Measurements from ENCODE around the gene SNX9.
"Not testable (repeated sequence)": the region's sequence is repeated elsewhere in the genome, so short reads cannot be mapped to it uniquely, and the experiment has no call there.

Gene SNX9

GRCh38 chr6:157891544-157892362 lies 68.7 kb downstream of the SNX9 start:
- no peak for TF ChIP-seq ZNF274 (IDR thresholded peaks at IDR 0.05; ENCODE audit: low read depth, low read length)
- H3K4me3 ChIP-seq (ENCODE audit: low read length), result no peak overlapping the region

GRCh38 chr6:157892363-157892877 lies 69.4 kb downstream of the SNX9 start:
- no peak for TF ChIP-seq ZNF274 (IDR thresholded peaks at IDR 0.05; ENCODE audit: low read depth, low read length)
- H3K4me3 ChIP-seq (ENCODE audit: low read length), result no peak overlapping the region

DNA sequence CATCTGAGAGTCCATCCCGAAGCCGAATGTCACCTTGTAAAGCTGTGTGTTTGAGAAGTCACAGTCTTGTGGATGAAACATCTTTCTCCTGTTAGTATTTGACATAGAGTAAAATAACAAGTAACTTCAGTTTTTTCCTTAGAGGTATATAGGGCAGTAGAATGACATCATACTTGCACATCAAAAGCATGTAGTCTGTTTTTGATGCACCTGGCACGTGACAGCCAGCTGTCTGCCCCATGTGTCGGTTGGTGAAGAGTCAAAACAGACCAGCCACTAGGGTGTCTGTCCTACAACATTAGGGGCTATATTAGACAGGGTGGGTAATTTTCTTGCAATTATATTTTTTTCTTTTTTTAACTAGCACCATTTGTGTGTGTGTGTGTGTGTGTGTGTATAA lies 70.2 kb downstream of the SNX9 start:
- no peak for TF ChIP-seq ZNF274 (IDR thresholded peaks at IDR 0.05; ENCODE audit: low read depth, low read length)
- no peak overlapping the region for H3K4me3 ChIP-seq (ENCODE audit: low read length)

- TF ChIP-seq ZNF274 (IDR thresholded peaks at IDR 0.05; ENCODE audit: low read depth, low read length), result no peak
- no peak overlapping the region for H3K4me3 ChIP-seq (ENCODE audit: low read length)
Measured at GRCh38 chr6:157895585-157895984, 72.5 kb downstream of the SNX9 start.

DNA sequence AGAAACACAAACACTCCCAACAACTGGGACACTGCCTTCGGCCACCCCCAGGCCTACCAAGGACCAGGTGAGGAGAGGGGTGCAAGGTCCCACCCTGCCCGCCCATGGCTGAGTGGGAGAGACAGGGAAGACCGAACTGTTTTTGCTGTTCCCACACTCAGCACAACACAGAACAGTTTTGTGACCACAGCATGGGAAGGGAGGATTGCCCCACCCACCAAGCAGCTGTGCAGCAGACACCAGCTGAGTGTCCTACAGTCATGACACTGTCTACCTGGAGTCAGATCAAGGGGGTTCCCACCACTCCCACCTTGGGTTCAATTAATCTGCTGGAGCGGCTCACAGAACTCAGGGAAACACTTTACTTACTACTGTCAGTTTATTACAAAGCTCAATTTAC lies 73.9 kb downstream of the SNX9 start:
- no peak for TF ChIP-seq ZNF274 (IDR thresholded peaks at IDR 0.05; ENCODE audit: low read depth, low read length)
- H3K4me3 ChIP-seq (ENCODE audit: low read length), result no peak overlapping the region

GRCh38 chr6:157898169-157898568 lies 75.1 kb downstream of the SNX9 start:
- H3K4me3 ChIP-seq (ENCODE audit: low read length), result no peak overlapping the region
- no peak for TF ChIP-seq ZNF274 (IDR thresholded peaks at IDR 0.05; ENCODE audit: low read depth, low read length)

DNA sequence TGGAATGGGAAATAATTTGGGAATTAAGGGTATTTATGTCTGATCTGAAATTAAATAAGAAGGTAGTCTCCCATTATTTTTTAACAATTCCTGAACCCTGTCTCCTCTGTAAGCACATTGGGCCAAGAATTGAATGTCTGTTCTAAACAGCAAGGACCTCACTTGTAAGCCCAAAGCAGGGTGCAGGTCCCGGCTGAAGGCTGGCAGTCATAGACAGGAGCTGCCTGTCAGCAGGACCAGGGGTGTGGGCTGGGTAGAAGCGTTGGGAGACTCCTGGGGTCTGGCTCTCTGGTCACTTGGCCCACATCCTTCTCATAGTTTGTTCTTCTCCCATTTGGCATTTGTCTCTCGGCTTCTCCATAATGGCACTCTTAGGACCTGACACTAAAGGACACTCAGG lies 75.6 kb downstream of the SNX9 start:
- no peak for TF ChIP-seq ZNF274 (IDR thresholded peaks at IDR 0.05; ENCODE audit: low read depth, low read length)
- no peak overlapping the region for H3K4me3 ChIP-seq (ENCODE audit: low read length)

DNA sequence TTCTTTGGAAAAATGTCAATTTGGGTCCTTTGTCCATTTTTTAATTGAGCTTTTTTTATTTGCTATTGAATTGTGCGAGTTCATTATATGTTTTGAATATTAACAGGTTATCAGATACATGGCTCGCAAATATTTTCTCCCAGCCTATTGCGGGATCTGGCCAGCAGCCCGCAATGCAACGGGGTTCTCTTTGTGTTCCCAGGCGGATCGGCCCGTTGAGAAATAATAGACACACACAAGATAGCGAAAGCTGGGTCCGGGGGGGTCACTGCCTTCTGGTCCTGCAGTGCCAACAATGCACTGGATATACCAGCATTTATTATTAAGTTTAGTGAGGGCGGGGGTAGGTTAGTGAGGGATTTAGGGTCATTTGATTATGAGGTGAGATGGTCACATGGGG lies 77.2 kb downstream of the SNX9 start:
- not testable (repeated sequence) for H3K4me3 ChIP-seq (ENCODE audit: low read length)

DNA sequence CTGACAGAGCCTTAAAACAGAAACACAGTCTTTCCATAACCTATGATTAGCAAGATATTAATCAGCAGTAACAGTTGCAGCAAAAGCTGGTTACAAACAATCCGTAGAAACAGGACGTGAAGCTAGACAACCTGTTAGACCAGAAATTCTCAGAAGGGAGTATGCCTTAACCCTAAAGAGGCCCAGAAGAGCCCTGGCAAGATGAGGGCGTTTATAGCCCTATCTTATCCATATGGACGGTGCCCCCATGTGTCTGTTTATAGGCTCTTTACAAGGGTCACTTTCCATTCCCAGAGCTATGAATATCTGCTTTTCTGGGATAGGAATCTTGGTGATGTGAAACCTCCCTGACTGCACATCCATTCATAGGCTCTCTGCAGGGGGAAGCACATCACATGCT lies 77.7 kb downstream of the SNX9 start:
- H3K4me3 ChIP-seq (ENCODE audit: low read length), result not testable (repeated sequence)

DNA sequence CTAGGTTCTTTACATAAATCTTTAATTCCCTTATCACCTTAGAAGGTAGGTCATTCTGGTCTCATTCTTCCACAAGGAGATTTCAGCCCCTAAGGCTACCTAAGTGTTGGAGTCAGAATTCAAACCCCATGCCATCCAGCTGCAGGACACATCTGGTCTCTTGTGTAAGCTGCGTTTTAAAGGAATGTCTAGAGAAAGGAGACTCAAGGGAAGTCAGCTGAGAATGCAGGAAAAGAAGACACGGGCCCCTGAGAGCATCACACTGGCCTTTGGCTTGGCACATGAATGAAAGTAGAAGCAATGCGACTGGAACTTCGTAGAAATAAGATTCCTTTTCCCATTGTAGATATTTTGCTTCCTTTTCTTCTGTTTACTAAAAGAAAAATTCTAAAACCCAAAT lies 82.0 kb downstream of the SNX9 start:
- H3K4me3 ChIP-seq (ENCODE audit: low read length), result no peak overlapping the region
- TF ChIP-seq ZNF274 (IDR thresholded peaks at IDR 0.05; ENCODE audit: low read depth, low read length), result no peak

DNA sequence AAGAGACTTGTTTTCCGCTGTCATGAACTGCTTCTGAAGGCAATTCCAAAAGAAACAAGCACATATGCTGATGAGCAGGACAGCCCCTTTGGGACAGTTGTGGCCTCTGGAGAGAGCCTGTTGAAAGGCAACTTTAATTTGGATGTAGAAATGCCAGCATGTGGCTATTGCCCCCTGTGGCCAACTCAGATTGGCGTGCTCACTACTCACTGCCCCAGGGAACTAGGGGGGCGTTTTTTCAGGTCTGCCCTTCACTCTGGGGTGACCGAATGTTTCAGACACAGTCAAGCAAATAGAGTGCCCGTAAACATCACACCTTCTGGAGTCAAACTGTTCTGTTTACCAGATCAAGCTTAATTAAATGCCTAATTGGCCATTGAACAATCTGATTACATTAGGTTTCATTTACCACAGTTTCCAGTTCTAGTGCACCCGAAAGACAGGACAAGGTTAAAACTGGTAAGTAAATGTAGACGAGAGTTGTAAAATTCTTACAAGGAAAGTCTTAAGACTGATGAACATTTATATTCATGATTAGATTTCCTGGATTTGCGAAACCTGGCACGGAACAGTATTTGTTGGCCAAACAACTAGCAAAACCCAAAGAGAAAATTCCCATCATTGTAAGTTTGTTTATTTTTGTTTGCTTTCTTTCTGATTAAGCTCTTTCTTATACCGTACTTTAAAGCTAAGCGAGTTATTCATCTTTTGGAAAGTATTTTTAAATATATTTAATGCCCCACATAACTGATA lies 82.7 kb downstream of the SNX9 start:
- no peak overlapping the region for H3K4me3 ChIP-seq (ENCODE audit: low read length)
- no peak for TF ChIP-seq ZNF274 (IDR thresholded peaks at IDR 0.05; ENCODE audit: low read depth, low read length)

DNA sequence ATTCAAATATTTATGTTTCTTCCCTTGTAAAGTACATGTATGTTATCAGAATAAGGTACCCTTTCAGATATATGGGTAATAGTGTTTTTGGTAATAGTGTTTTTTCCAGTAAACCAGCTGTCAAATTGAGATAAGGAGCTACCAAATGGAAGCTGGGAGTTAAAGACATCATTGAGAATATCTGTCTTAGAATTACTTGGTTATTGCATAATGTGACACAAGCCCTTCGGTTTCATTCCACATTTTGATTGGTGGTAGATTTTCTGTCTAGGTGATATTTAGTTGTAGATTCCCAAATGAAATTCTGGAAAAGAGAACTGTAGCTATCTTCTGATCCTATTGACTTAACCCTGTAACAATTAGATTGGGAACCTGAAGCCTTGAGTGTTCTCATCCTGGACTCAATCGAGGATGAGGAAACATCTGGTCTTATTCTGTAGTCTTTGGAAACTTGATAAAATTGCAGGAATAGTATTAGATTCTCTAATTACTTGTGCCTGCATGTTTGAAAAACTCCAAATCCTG lies 83.6 kb downstream of the SNX9 start:
- no peak for TF ChIP-seq ZNF274 (IDR thresholded peaks at IDR 0.05; ENCODE audit: low read depth, low read length)
- H3K4me3 ChIP-seq (ENCODE audit: low read length), result no peak overlapping the region

DNA sequence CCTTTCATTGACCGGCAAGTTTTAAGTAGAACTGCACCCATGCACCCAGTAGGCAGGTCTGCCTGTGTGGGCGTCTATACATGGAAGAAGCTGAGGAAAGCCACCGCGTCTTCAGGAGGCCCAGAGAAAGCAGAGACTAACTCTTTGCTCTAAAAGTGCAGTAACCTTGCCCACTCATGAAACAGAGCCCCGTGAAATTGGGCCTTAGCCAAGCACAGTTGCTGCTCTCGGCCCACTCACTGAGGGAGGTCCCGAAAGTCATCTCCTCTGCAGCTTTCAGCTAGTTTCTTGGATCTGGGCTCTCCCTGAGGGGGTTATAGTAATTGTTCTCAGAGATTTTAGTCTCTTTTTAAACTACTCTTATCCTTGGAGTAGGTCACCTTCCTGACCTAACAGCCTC lies 84.6 kb downstream of the SNX9 start:
- no peak for TF ChIP-seq ZNF274 (IDR thresholded peaks at IDR 0.05; ENCODE audit: low read depth, low read length)
- no peak overlapping the region for H3K4me3 ChIP-seq (ENCODE audit: low read length)

GRCh38 chr6:157908369-157909281 lies 85.6 kb downstream of the SNX9 start:
- H3K4me3 ChIP-seq (ENCODE audit: low read length), result no peak overlapping the region
- TF ChIP-seq ZNF274 (IDR thresholded peaks at IDR 0.05; ENCODE audit: low read depth, low read length), result no peak
